Adrenal gland (tissue), 5 donors: ENCODE data around the gene SH3BGRL3.

ENCODE experiments used
- CTCF ChIP-seq, 6 experiments: fragments of 450-650 bp in 4 of 6; fragments of 200-600 bp in 2 of 6; sonication (generic) in 1 of 6; IDR thresholded peaks; 1 replicate in 5 of 6; 2 replicates in 1 of 6; pipeline versions ENCODE4 v1.5.1 to v1.8.0; 2016 to 2021; ENCODE audit warnings: antibody characterized with exemption in 6 of 6, mild to moderate bottlenecking in 2 of 6, moderate library complexity in 1 of 6
- POLR2A ChIP-seq, 2 donors: fragments of 450-650 bp; IDR thresholded peaks; one replicate each; pipeline ENCODE4 v1.6.1; 2017; ENCODE audit warnings: antibody characterized with exemption in 2 of 2, mild to moderate bottlenecking in 2 of 2, moderate library complexity in 1 of 2
- donor health status: DM: no; HTN: no; CAD: no.

GRCh38 chr1:26276432-26276838 lies 3.5 kb upstream of the SH3BGRL3 start:
- TF ChIP-seq CTCF (IDR thresholded peaks at IDR 0.05) (no peak), POLR2A (IDR thresholded peaks at IDR 0.05) (no peak)
